HCT116 (cell line): Measurements from ENCODE around the gene SECISBP2. TPM values are rescaled to one million over a fixed set of nuclear protein-coding genes. Genes with fewer than 3 reads are reported as not detected.

ENCODE experiments used
- ATAC-seq: fragments of 200-7000 bp; cut with Tn5 transposase; 2 replicates; pipeline ENCODE4 v1.9.1; 2020; ENCODE audit warnings: mild to moderate bottlenecking, moderate library complexity
- BruUV-seq: library from RNA; stranded (reverse); fragments of 400-500 nt; replicated peaks from 2 replicates; lab custom pipeline; 2021; lab: Mats Ljungman, UMichigan
- CTCF ChIA-PET: fragments of 300-600 bp; sonication (Branson Sonifier 250); formaldehyde crosslinking; loops from one replicate; lab custom pipeline; 2021; ENCODE audit warnings: antibody characterized with exemption; lab: Charles Lee
- POLR2A ChIA-PET: fragments of 300-600, 350-600 bp; sonication (Branson Sonifier 250); formaldehyde crosslinking; loops from one replicate; lab custom pipeline; 2021; ENCODE audit warnings: antibody characterized with exemption; lab: Charles Lee
- RAD21 ChIA-PET, 2 experiments: fragments of 300-600 bp; sonication (Branson Sonifier 250); formaldehyde crosslinking; loops; one replicate each; lab custom pipeline; 2023; ENCODE audit warnings: low total read pairs in 2 of 2; ENCODE audit not compliant: uncharacterized antibody in 2 of 2, unreplicated experiment in 2 of 2, low non-redundant PET in 1 of 2; lab: Charles Lee
- DNase-seq: peaks from one replicate; pipeline ENCODE4 v3.0.0-alpha.2; 2010; ENCODE audit warnings: low read depth, low spot score
- H2AFZ ChIP-seq: fragments of 200-600 bp; shearing (Covaris generic), sonication (generic); 2 replicates; pipeline ENCODE4 v1.6.1; 2017; ENCODE audit warnings: low read depth, mixed run types, mixed read lengths, antibody characterized with exemption, low read length; ENCODE audit not compliant: poor library complexity, severe bottlenecking
- H3K27ac ChIP-seq: 2 replicates; pipeline ENCODE4 v1.5.1; 2012; ENCODE audit warnings: low read depth, low read length
- H3K27me3 ChIP-seq: fragments of 200-600 bp; sonication (generic); 2 replicates; pipeline ENCODE4 v1.6.1; 2016; ENCODE audit warnings: mixed run types, low read length, mixed read lengths; ENCODE audit not compliant: insufficient read depth
- H3K36me3 ChIP-seq, 2 experiments: fragments of 200-500 bp in 1 of 2; fragments of 200-600 bp in 1 of 2; sonication (Bioruptor generic) in 1 of 2; sonication (generic) in 1 of 2; 2 replicates each; pipeline versions ENCODE4 v1.5.1 to v1.6.1; 2014 to 2016; ENCODE audit warnings: low read length in 2 of 2, inconsistent platforms in 1 of 2, mixed read lengths in 1 of 2, mixed run types in 1 of 2; ENCODE audit not compliant: insufficient read depth in 2 of 2, control insufficient read depth in 1 of 2
- H3K4me1 ChIP-seq, 2 experiments: fragments of 200-600 bp in 1 of 2; sonication (generic) in 1 of 2; 2 replicates each; pipeline versions ENCODE4 v1.5.1 to v1.6.1; 2012 to 2017; ENCODE audit warnings: low read length in 2 of 2, inconsistent platforms in 1 of 2, mild to moderate bottlenecking in 1 of 2, mixed read lengths in 1 of 2, mixed run types in 1 of 2, moderate library complexity in 1 of 2; ENCODE audit not compliant: insufficient read depth in 2 of 2, control insufficient read depth in 1 of 2
- H3K4me2 ChIP-seq: fragments of 200-600 bp; sonication (generic); 2 replicates; pipeline ENCODE4 v1.6.1; 2017; ENCODE audit warnings: mixed run types, low read length, mixed read lengths
- H3K4me3 ChIP-seq, 2 experiments: fragments of 200-600 bp in 1 of 2; sonication (generic) in 1 of 2; replicated peaks in 1 of 2; 2 replicates each; pipeline ENCODE4 v1.5.1; 2011 to 2016; ENCODE audit warnings: low read length in 2 of 2, control low read depth in 1 of 2, low read depth in 1 of 2, mild to moderate bottlenecking in 1 of 2, mixed read lengths in 1 of 2, mixed run types in 1 of 2
- H3K79me2 ChIP-seq: fragments of 200-600 bp; sonication (generic); 2 replicates; pipeline ENCODE4 v1.6.1; 2017; ENCODE audit warnings: mild to moderate bottlenecking, mixed run types, low read length, moderate library complexity, mixed read lengths; ENCODE audit not compliant: insufficient read depth
- H3K9ac ChIP-seq: fragments of 200-600 bp; sonication (generic); 2 replicates; pipeline ENCODE4 v1.6.1; 2016; ENCODE audit warnings: low read length, mixed read lengths
- H3K9me2 ChIP-seq: fragments of 200-600 bp; sonication (generic), shearing (Covaris generic); 2 replicates; pipeline ENCODE4 v1.6.1; 2017; ENCODE audit warnings: mixed run types, mild to moderate bottlenecking, moderate library complexity; ENCODE audit not compliant: insufficient read depth
- H3K9me3 ChIP-seq, 2 experiments: fragments of 200-500 bp in 1 of 2; fragments of 200-600 bp in 1 of 2; sonication (Bioruptor generic) in 1 of 2; sonication (generic) in 1 of 2; 2 replicates each; pipeline ENCODE4 v1.6.1; 2014 to 2017; ENCODE audit warnings: low read length in 2 of 2, mixed read lengths in 2 of 2, inconsistent platforms in 1 of 2, low read depth in 1 of 2, mild to moderate bottlenecking in 1 of 2, mixed run types in 1 of 2, moderate library complexity in 1 of 2; ENCODE audit not compliant: control insufficient read depth in 1 of 2, insufficient read depth in 1 of 2
- H4K20me1 ChIP-seq: fragments of 200-600 bp; sonication (generic), shearing (Covaris generic); 2 replicates; pipeline ENCODE4 v1.6.1; 2017; ENCODE audit warnings: mixed run types, mild to moderate bottlenecking, moderate library complexity; ENCODE audit not compliant: insufficient read depth
- ATF3 ChIP-seq: IDR thresholded peaks from 2 replicates; pipeline ENCODE4 v1.6.1; 2012
- CBX3 ChIP-seq: IDR thresholded peaks from 2 replicates; pipeline ENCODE4 v1.6.1; 2012; ENCODE audit warnings: low read depth
- CEBPB ChIP-seq: IDR thresholded peaks from 2 replicates; pipeline ENCODE4 v1.6.1; 2012; ENCODE audit warnings: low read depth
- POLR2A ChIP-seq: IDR thresholded peaks from 2 replicates; pipeline ENCODE4 v1.7.0; 2011; ENCODE audit warnings: borderline replicate concordance; ENCODE audit not compliant: insufficient read depth, insufficient read length; ENCODE audit errors: extremely low read depth
- POLR2AphosphoS5 ChIP-seq: IDR thresholded peaks from 2 replicates; pipeline ENCODE4 v1.6.1; 2011; ENCODE audit warnings: mild to moderate bottlenecking, low read depth, low read length, moderate library complexity
- RAD21 ChIP-seq: IDR thresholded peaks from 2 replicates; pipeline ENCODE4 v1.6.1; 2012; ENCODE audit warnings: low read depth, mild to moderate bottlenecking
- SIN3A ChIP-seq: IDR thresholded peaks from 2 replicates; pipeline ENCODE4 v1.6.1; 2012; ENCODE audit warnings: low read depth
- intact Hi-C: fragments of 100-400 bp; cut with micrococcal nuclease; formaldehyde crosslinking; loops from 2 replicates; pipeline ENCODE4 v1.10.0; 2022
- total RNA-seq: library from RNA; stranded (reverse); gene quantifications from one replicate; pipeline ENCODE4 v1.2.1, GENCODE V29; 2021; ENCODE audit not compliant: unreplicated experiment
- TF ChIP-seq, protein P1 (sequence below): IDR thresholded peaks from 2 replicates; pipeline ENCODE4 v1.6.1; 2012; ENCODE audit warnings: low read depth

SECISBP2 gene
- total RNA-seq, 1 experiment from 2014 or later, result 41.6 TPM

DNA sequence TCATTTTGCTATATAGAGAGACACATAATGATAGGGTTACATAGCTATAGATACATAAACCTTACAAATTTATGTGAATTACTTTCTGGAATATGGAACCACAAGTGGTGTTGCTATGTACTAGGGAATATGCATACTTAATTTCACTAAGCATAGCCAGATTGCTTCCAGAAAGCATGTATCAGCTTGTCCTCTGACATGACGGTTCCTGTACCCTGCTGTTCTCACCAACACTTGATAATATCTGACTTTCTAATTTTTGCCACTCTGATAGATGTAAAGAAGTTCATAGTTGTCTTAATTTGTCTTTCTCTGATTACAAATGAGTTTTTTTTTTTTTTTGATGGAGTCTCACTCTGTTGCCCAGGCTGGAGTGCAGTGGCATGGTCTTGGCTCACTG lies 25.3 kb upstream of the SECISBP2 start:
- Histone ChIP-seq H3K27me3 (no peaks in the 10 kb centered on the region), H3K79me2 (no peaks in the 10 kb centered on the region), H3K27ac (no peak overlapping the region), H3K4me3 (no peak overlapping the region), H3K4me2 (no peak overlapping the region), H3K9me2 (no peaks in the 10 kb centered on the region), H3K9ac (no peak overlapping the region), H3K4me1 (no peaks in the 10 kb centered on the region), H3K36me3 (no peaks in the 10 kb centered on the region), H4K20me1 (no peaks in the 10 kb centered on the region), H3K9me3 (no peaks in the 10 kb centered on the region)
- no peak for DNase-seq
- RAD21 ChIA-PET, result no interaction called here
- intact Hi-C loops, result no loop called here
- no TSS peak for BruUV-seq
- POLR2A ChIA-PET, result no interaction called here
- CTCF ChIA-PET, result interaction anchor here (1.5 kb wide), 1 partner anchor 14 kb away, joined by 4 read pairs; no protein-coding TSS in a partner anchor
- TF ChIP-seq POLR2A (no peak), SIN3A (no peak), POLR2AphosphoS5 (no peak), CEBPB (no peak), CBX3 (0 out of 2 replicates have a peak, but pooled peaks have one; percentile 41), RAD21 (no peak), ATF3 (no peak)
- TF ChIP-seq, protein P1, sequence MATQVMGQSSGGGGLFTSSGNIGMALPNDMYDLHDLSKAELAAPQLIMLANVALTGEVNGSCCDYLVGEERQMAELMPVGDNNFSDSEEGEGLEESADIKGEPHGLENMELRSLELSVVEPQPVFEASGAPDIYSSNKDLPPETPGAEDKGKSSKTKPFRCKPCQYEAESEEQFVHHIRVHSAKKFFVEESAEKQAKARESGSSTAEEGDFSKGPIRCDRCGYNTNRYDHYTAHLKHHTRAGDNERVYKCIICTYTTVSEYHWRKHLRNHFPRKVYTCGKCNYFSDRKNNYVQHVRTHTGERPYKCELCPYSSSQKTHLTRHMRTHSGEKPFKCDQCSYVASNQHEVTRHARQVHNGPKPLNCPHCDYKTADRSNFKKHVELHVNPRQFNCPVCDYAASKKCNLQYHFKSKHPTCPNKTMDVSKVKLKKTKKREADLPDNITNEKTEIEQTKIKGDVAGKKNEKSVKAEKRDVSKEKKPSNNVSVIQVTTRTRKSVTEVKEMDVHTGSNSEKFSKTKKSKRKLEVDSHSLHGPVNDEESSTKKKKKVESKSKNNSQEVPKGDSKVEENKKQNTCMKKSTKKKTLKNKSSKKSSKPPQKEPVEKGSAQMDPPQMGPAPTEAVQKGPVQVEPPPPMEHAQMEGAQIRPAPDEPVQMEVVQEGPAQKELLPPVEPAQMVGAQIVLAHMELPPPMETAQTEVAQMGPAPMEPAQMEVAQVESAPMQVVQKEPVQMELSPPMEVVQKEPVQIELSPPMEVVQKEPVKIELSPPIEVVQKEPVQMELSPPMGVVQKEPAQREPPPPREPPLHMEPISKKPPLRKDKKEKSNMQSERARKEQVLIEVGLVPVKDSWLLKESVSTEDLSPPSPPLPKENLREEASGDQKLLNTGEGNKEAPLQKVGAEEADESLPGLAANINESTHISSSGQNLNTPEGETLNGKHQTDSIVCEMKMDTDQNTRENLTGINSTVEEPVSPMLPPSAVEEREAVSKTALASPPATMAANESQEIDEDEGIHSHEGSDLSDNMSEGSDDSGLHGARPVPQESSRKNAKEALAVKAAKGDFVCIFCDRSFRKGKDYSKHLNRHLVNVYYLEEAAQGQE, result no peak
- TF ChIP-seq, all 23 proteins: peak for 1
- no peak for ATAC-seq
- no peak overlapping the region for H2AFZ ChIP-seq
